Suprapubic skin (tissue), 4 donors: Measurements from ENCODE around the gene ANKH.

ENCODE experiments used
- EP300 ChIP-seq: sonication (generic); formaldehyde crosslinking; IDR thresholded peaks from one replicate; pipeline ENCODE4 v1.6.1; 2017; ENCODE audit warnings: antibody characterized with exemption
- POLR2AphosphoS5 ChIP-seq, 3 donors: sonication (generic); formaldehyde crosslinking; IDR thresholded peaks; one replicate each; pipeline ENCODE4 v1.6.1; 2017; ENCODE audit warnings: antibody characterized with exemption in 3 of 3
- TF ChIP-seq, protein P1 (sequence below), 2 donors: fragments of 200-600 bp in 1 of 2; fragments of 450-650 bp in 1 of 2; sonication (generic) in 1 of 2; IDR thresholded peaks; one replicate each; pipeline ENCODE4 v1.5.1; 2016 to 2019; ENCODE audit warnings: antibody characterized with exemption in 2 of 2, mild to moderate bottlenecking in 1 of 2, moderate library complexity in 1 of 2

- TF ChIP-seq EP300 (no peak), POLR2AphosphoS5 (IDR thresholded peaks at IDR 0.05) (no peak)
- TF ChIP-seq, protein P1, sequence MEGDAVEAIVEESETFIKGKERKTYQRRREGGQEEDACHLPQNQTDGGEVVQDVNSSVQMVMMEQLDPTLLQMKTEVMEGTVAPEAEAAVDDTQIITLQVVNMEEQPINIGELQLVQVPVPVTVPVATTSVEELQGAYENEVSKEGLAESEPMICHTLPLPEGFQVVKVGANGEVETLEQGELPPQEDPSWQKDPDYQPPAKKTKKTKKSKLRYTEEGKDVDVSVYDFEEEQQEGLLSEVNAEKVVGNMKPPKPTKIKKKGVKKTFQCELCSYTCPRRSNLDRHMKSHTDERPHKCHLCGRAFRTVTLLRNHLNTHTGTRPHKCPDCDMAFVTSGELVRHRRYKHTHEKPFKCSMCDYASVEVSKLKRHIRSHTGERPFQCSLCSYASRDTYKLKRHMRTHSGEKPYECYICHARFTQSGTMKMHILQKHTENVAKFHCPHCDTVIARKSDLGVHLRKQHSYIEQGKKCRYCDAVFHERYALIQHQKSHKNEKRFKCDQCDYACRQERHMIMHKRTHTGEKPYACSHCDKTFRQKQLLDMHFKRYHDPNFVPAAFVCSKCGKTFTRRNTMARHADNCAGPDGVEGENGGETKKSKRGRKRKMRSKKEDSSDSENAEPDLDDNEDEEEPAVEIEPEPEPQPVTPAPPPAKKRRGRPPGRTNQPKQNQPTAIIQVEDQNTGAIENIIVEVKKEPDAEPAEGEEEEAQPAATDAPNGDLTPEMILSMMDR (IDR thresholded peaks at IDR 0.05) = no peak
Measured at GRCh38 chr5:14756478-14756877, 115.1 kb downstream of the ANKH start.
